GM18502 (cell line): ENCODE measurements around the gene LCLAT1.
"Not testable (repeated sequence)": the region's sequence is repeated elsewhere in the genome, so short reads cannot be mapped to it uniquely, and the experiment has no call there.

Experiments
- ATAC-seq: cut with Tn5 transposase; IDR thresholded peaks from one replicate; pipeline ENCODE4 v1.9.1; 2021; ENCODE audit warnings: mild to moderate bottlenecking; ENCODE audit not compliant: unreplicated experiment, poor library complexity

The LCLAT1 gene

DNA sequence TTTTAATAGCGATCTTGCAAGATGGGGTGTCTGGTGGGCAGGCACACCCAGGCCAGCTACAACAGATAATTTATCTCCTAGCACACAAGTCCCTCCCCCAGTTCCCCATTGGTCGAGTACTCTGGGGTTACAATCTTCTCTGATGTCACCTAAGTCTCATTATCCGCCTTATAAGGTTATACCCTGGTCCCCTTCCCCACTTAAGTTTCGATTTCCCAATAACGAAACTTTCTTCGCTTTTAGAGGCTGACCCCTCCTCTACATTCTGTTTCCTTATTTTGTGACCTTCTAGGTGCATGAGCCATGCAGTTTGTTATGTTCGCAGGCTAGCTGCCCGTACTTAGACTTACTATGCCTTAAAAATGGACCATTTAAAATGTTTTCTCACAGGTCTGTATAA lies 180.1 kb downstream of the LCLAT1 start:
- ATAC-seq, result peak; percentile 72

DNA sequence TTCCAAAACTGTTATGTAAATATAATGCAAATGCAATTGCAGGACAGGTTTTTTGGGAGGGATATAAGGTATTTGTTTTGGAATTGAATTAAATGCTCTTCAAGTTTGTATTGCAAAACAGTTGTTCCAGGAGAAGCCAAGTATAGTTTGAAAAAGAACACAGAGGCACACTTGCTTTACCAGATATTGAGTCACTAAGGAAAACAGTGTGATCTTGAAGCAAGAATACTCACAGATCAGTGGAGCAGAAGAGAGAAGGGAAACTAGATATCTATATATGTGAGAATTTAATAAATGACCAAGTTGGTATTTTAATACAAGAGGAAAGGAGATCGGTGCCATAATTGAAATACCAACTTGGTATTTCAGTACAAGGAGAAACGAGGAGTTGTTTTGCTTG lies 181.3 kb downstream of the LCLAT1 start:
- ATAC-seq, result no peak

GRCh38 chr2:30629866-30630265 lies 182.8 kb downstream of the LCLAT1 start:
- ATAC-seq, result no peak

GRCh38 chr2:30631051-30631671 lies 184.1 kb downstream of the LCLAT1 start:
- peak; percentile 57 for ATAC-seq

- ATAC-seq, result no peak
Measured at GRCh38 chr2:30633039-30633438, 186.0 kb downstream of the LCLAT1 start.

DNA sequence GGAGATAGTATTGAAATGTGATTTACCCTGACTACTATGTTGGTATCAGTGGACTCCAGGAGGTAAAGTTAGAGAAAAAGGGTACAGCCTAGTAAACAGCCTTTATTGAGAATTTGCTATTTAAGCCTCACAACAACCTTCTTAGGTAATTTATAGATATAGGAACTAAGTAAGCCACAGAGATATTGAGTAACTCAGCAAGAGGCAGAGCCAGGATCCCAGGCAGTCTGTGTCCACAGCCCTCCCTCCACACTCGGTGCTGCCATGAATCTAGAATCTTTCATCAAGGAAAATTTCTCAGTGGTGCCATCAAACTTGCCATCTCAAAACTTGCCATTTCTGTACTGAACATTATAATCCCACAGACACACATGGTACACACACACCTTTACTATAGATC lies 189.3 kb downstream of the LCLAT1 start:
- no peak for ATAC-seq

- no peak for ATAC-seq
Measured at GRCh38 chr2:30639836-30640235, 192.8 kb downstream of the LCLAT1 start.

DNA sequence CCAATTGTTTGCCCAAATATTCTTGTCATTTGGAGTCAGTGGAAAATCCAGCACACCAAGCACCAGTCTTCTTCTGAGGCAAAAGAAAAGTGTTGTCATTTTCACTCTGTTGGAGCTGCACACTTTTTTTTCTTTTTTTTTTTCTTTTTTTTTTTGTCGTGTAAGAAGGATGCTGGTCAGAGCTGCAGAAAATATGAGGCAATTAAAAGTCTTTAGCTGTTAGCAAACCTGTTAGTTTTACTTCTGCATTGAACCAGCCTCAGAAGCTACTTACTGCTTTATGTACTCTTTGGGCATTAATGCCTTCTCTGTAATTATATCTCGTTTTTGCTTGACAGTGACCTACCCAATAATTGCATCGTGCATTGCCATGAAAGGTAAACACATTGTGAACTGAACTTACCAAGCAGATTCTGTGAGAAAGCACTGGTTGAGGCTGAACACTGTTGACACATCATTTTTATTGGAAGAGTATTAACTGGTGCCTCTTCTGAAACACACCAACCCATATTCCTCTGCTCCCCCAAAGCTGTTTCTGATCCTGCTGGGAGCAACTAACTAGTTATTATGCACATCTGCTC lies 194.8 kb downstream of the LCLAT1 start:
- ATAC-seq, result no peak

- not testable (repeated sequence) for ATAC-seq
Measured at GRCh38 chr2:30643013-30643412, 196.0 kb downstream of the LCLAT1 start.

GRCh38 chr2:30643674-30644073 lies 196.6 kb downstream of the LCLAT1 start:
- no peak for ATAC-seq

GRCh38 chr2:30645081-30645744 lies 198.2 kb downstream of the LCLAT1 start:
- no peak for ATAC-seq

GRCh38 chr2:30645745-30646119 lies 198.7 kb downstream of the LCLAT1 start:
- no peak for ATAC-seq

GRCh38 chr2:30647752-30648457 lies 200.9 kb downstream of the LCLAT1 start:
- ATAC-seq, result no peak

- no peak for ATAC-seq
Measured at GRCh38 chr2:30649278-30649677, 202.2 kb downstream of the LCLAT1 start.

DNA sequence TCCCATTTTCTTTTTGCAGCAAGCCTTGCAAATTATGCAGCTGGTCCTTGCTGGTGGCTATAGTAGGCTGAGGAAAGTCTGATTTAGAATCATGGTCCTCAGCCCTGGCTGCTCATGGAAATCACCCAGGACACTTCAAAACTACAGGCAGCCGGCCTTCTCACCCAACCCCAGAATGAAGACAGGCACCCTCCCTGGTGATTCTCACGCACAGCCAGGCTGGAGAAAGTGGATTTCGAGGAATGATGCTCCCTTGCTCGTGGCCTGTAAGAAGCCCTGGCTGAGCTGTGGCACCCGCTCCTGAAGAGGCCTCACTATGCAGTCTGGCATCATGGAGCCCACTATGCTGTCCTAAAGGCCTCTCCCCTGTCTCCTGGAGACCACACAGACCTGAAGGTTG lies 202.8 kb downstream of the LCLAT1 start:
- no peak for ATAC-seq

- ATAC-seq, result no peak
Measured at GRCh38 chr2:30652271-30652915, 205.3 kb downstream of the LCLAT1 start.

- no peak for ATAC-seq
Measured at GRCh38 chr2:30653847-30654246, 206.8 kb downstream of the LCLAT1 start.

GRCh38 chr2:30654404-30654803 lies 207.4 kb downstream of the LCLAT1 start:
- ATAC-seq, result no peak

GRCh38 chr2:30655211-30655610 lies 208.2 kb downstream of the LCLAT1 start:
- no peak for ATAC-seq

- no peak for ATAC-seq
Measured at GRCh38 chr2:30655660-30656059, 208.6 kb downstream of the LCLAT1 start.

DNA sequence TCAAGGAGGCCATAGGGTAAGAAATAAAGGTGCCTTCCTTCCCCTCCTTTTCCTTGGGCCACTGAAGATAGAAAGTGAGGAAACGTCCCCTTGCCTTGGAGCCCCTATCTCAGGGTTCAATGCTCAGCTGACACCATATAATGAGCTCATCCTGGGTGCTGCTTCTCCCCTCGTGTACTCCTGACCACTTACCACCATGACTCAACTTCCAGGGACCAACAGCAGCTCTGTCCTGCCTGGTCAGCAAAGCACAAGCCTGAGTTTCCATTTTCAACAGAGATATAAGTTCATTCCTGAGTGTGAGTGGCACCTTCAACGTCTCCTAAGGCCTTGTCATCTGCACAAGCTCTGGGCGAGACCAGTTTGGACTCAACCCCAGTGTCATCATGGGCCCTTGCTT lies 209.0 kb downstream of the LCLAT1 start:
- ATAC-seq, result no peak
